Epithelial cell of esophagus (primary cell): ENCODE results near the gene PMM2.

Experiments used
- DNase-seq: peaks from one replicate; pipeline ENCODE4 v3.0.0; 2010; ENCODE audit warnings: low read depth
- H3K4me3 ChIP-seq: 2 replicates; pipeline ENCODE4 v1.5.1; 2011; ENCODE audit warnings: mild to moderate bottlenecking, low read length, control low read depth
- CTCF ChIP-seq: IDR thresholded peaks from 2 replicates; pipeline ENCODE4 v1.5.1; 2011; ENCODE audit warnings: low read depth, mild to moderate bottlenecking, low read length, control low read depth, inconsistent platforms; ENCODE audit not compliant: insufficient read depth; ENCODE audit errors: missing control alignments

Gene PMM2

GRCh38 chr16:8760021-8760420 is 37.6 kb upstream of the PMM2 start:
- no peak overlapping the region for H3K4me3 ChIP-seq
- no peak for DNase-seq
- no peak for TF ChIP-seq CTCF

GRCh38 chr16:8761078-8761477 is 36.6 kb upstream of the PMM2 start:
- H3K4me3 ChIP-seq = no peak overlapping the region
- TF ChIP-seq CTCF = no peak
- no peak for DNase-seq

DNA sequence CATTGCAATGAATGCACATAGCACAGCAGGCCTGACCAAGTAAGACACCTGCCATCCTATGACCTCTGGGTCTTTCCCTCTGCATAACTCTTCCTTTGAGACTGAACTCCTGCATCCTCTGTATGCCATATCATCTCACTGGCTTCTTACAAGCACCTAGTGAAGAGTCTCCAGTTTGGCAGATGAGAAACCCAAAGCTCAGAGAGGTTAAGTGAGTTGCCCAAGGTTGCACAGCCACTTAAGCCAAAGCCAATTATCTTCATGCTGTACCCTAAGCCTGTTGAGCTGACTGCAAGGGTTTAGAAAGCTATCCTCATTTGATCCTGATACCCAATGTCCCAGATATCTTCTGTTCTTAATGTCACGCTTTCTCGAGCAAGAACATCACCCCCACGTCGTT is 35.4 kb upstream of the PMM2 start:
- no peak for DNase-seq
- TF ChIP-seq CTCF = no peak
- no peak overlapping the region for H3K4me3 ChIP-seq

DNA sequence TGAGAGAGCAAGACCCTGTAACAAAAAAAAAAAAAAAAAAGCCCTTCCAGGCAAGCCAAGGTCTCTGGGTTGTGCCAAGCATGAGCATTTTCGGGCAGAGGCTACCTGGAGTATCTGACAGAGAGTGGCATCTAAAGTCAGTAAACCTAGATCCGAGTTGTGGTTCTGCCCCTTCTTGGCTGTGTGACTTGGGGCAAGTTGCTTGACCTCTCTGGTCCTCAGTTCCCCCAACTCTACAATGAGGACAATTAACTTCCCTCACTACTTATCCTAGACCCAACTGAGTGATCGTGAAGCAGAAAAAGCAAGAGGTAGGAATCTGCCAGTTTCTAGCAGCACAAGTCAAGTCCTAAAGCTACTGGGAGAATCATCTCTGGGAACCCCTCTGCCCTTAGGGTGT is 34.6 kb upstream of the PMM2 start:
- no peak for DNase-seq
- TF ChIP-seq CTCF = no peak
- no peak overlapping the region for H3K4me3 ChIP-seq

- no peak overlapping the region for H3K4me3 ChIP-seq
- no peak for DNase-seq
- TF ChIP-seq CTCF = no peak
Observed at GRCh38 chr16:8763899-8764298, 33.7 kb upstream of the PMM2 start.

DNA sequence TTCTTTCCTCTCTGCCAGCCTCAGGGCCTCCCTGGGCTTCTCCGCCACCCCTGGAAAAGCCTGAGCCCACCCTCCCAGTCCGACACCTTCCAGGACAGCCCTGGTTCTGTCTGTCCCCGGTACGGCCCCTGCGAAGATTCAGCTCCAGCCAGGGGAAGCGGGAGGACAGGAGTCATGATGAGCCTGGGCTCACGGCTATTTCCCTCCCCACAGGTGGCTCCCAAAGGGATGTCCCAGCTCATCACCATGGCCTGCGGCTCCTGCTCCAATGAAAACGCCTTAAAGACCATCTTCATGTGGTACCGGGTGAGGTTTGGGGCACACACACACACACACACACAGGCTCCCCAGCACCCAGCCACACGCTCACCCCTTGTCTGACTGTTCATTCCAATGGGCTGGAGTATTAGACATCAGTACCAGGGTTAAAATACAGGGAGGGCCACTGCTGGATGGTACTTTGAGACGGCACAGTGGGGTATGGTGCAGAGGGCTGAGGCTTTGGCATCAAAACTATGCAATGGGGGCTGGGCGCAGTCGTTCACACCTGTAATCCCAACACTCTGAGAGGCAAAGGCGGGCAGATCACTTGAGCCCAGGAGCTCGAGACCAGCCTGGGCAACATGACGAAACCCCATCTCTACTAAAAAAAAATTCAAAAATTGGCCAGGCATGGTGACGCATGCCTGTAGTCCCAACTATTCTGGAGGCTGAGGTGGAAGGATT is 33.0 kb upstream of the PMM2 start:
- TF ChIP-seq CTCF = no peak
- DNase-seq = no peak
- no peak overlapping the region for H3K4me3 ChIP-seq

DNA sequence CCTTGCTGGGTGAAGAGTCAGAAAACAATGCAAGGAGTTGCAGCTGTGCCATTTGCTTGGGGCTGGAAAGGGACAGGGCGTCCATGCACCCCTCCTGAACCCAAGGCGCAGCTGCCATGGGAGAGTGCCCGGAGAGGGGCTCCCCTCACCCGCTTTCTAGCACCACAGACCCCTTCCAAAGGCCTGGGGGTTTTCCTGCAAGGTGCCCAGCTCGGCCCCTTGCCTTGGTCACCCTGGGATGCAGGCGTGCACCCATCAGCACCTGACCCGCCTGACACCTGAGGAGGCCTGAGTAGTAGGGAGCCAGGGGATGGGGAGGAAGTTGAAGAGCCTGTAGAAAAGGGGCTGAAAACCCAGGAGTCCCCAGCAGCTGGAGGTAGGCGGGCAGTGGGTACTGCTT is 30.5 kb upstream of the PMM2 start:
- no peak overlapping the region for H3K4me3 ChIP-seq
- DNase-seq = no peak
- no peak for TF ChIP-seq CTCF
